GM23338 (cell line): ENCODE data around the gene PPP4R1. TPM values are rescaled to one million over a fixed set of nuclear protein-coding genes. Genes with fewer than 3 reads are reported as not detected.

Source experiments
- ATAC-seq: fragments of 200-7000 bp; cut with Tn5 transposase; 3 replicates; pipeline ENCODE4 v1.9.1; 2020
- DNase-seq: peaks from one replicate; pipeline ENCODE4 v3.0.0-alpha.2; 2015; ENCODE audit warnings: low spot score
- H2AFZ ChIP-seq: fragments of 200-600 bp; sonication (generic); 2 replicates; pipeline ENCODE4 v1.8.0; 2016; ENCODE audit warnings: antibody characterized with exemption, mild to moderate bottlenecking, moderate library complexity
- H3F3A ChIP-seq: fragments of 200-600 bp; sonication (generic); replicated peaks from 2 replicates; pipeline ENCODE4 v1.8.0; 2017; ENCODE audit warnings: antibody characterized with exemption, mixed run types, low read depth
- H3K27ac ChIP-seq: fragments of 200-600 bp; sonication (generic); 2 replicates; pipeline ENCODE4 v1.6.1; 2016; ENCODE audit warnings: low read depth
- H3K27me3 ChIP-seq: fragments of 200-600 bp; sonication (generic); 2 replicates; pipeline ENCODE4 v1.8.0; 2016; ENCODE audit warnings: mild to moderate bottlenecking, mixed run types, moderate library complexity; ENCODE audit not compliant: insufficient read depth
- H3K36me3 ChIP-seq: fragments of 200-600 bp; sonication (generic); 2 replicates; pipeline ENCODE4 v1.8.0; 2016; ENCODE audit warnings: mild to moderate bottlenecking; ENCODE audit not compliant: insufficient read depth
- H3K4me1 ChIP-seq: fragments of 200-600 bp; sonication (generic); 2 replicates; pipeline ENCODE4 v1.8.0; 2016; ENCODE audit warnings: mild to moderate bottlenecking, moderate library complexity; ENCODE audit not compliant: insufficient read depth
- H3K4me2 ChIP-seq: fragments of 200-600 bp; sonication (generic); 2 replicates; pipeline ENCODE4 v1.7.1; 2017; ENCODE audit warnings: mixed run types
- H3K4me3 ChIP-seq: fragments of 200-600 bp; sonication (generic); 2 replicates; pipeline ENCODE4 v1.6.1; 2016; ENCODE audit warnings: mixed run types
- H3K79me2 ChIP-seq: fragments of 200-600 bp; sonication (generic); replicated peaks from 2 replicates; pipeline ENCODE4 v1.8.0; 2017; ENCODE audit warnings: mild to moderate bottlenecking; ENCODE audit not compliant: insufficient read depth
- H3K9me2 ChIP-seq: fragments of 200-600 bp; sonication (generic); 2 replicates; pipeline ENCODE4 v1.8.0; 2017; ENCODE audit not compliant: insufficient read depth
- H4K20me1 ChIP-seq: fragments of 200-600 bp; sonication (generic); replicated peaks from 2 replicates; pipeline ENCODE4 v1.8.0; 2017; ENCODE audit warnings: mild to moderate bottlenecking; ENCODE audit not compliant: insufficient read depth
- H3K27ac Mint-ChIP-seq: 2 replicates; pipeline ENCODE4 v1.8.0; 2020; ENCODE audit warnings: inconsistent platforms, mild to moderate bottlenecking, moderate library complexity, mixed read lengths
- H3K27me3 Mint-ChIP-seq: 3 replicates; pipeline ENCODE4 v1.8.0; 2022; ENCODE audit warnings: low read depth, mild to moderate bottlenecking, moderate library complexity, mixed read lengths, inconsistent platforms; ENCODE audit not compliant: insufficient read depth, poor library complexity
- H3K36me3 Mint-ChIP-seq: 3 replicates; pipeline ENCODE4 v1.8.0; 2021; ENCODE audit warnings: low read depth, mild to moderate bottlenecking, inconsistent platforms, moderate library complexity, mixed read lengths
- H3K4me1 Mint-ChIP-seq: 3 replicates; pipeline ENCODE4 v1.8.0; 2020; ENCODE audit warnings: mild to moderate bottlenecking, inconsistent platforms, mixed read lengths
- H3K4me3 Mint-ChIP-seq: 3 replicates; pipeline ENCODE4 v1.8.0; 2021; ENCODE audit warnings: moderate library complexity, mild to moderate bottlenecking, inconsistent platforms, mixed read lengths
- H3K9me3 Mint-ChIP-seq: 3 replicates; pipeline ENCODE4 v1.8.0; 2020; ENCODE audit warnings: moderate library complexity, mild to moderate bottlenecking, inconsistent platforms, mixed read lengths
- CREB1 ChIP-seq: fragments of 250-450 bp; sonication (Bioruptor Pico); IDR thresholded peaks from 2 replicates; pipeline ENCODE4 v1.5.0; 2020; ENCODE audit warnings: low read depth, mild to moderate bottlenecking, moderate library complexity
- CTCF ChIP-seq, 2 experiments: fragments of 200-600 bp in 1 of 2; sonication (generic) in 1 of 2; conservative IDR thresholded peaks; 2 replicates each; pipeline versions ENCODE4 v1.5.1 to v1.6.1; 2016 to 2017; ENCODE audit warnings: antibody characterized with exemption in 2 of 2, low read depth in 2 of 2, mild to moderate bottlenecking in 2 of 2, moderate library complexity in 1 of 2
- EZH2 ChIP-seq: fragments of 200-600 bp; sonication (generic); IDR thresholded peaks from one replicate; pipeline ENCODE4 v1.8.0; 2017; ENCODE audit warnings: antibody characterized with exemption, mild to moderate bottlenecking, low read depth; ENCODE audit not compliant: unreplicated experiment
- EZH2phosphoT487 ChIP-seq: fragments of 200-600 bp; sonication (generic); IDR thresholded peaks from one replicate; pipeline ENCODE4 v1.8.1; 2018; ENCODE audit warnings: antibody characterized with exemption; ENCODE audit not compliant: unreplicated experiment
- JUNB ChIP-seq: IDR thresholded peaks from one replicate; pipeline ENCODE4 v1.6.1; 2016; ENCODE audit warnings: antibody characterized with exemption; ENCODE audit not compliant: unreplicated experiment
- NANOG ChIP-seq: IDR thresholded peaks from 2 replicates; pipeline ENCODE4 v1.6.1; 2016; ENCODE audit warnings: antibody characterized with exemption, borderline replicate concordance
- POLR2AphosphoS5 ChIP-seq: IDR thresholded peaks from 2 replicates; pipeline ENCODE4 v1.6.1; 2016; ENCODE audit warnings: antibody characterized with exemption, low read depth
- STAT1 ChIP-seq: IDR thresholded peaks from one replicate; pipeline ENCODE4 v1.6.1; 2016; ENCODE audit warnings: antibody characterized with exemption; ENCODE audit not compliant: unreplicated experiment
- ZNF114 ChIP-seq: fragments of 250-450 bp; sonication (Bioruptor Pico); IDR thresholded peaks from 2 replicates; pipeline ENCODE4 v1.5.0; 2020; ENCODE audit warnings: mild to moderate bottlenecking, moderate library complexity
- ZNF331 ChIP-seq: fragments of 250-450 bp; sonication (Bioruptor Pico); IDR thresholded peaks from 2 replicates; pipeline ENCODE4 v1.5.0; 2020; ENCODE audit warnings: low read depth, mild to moderate bottlenecking, moderate library complexity
- polyA plus RNA-seq: library from polyadenylated mRNA; unstranded; fragments of >200 nt; fragmentation: Nextera tagmentation; extraction: Ambion mirVana; gene quantifications from 2 replicates; pipeline ENCODE4 v1.2.1, GENCODE V29; 2016
- total RNA-seq: library from RNA; depleted of rRNA; stranded (reverse); fragments of >200 nt; shearing (Covaris generic); gene quantifications from 2 replicates; pipeline ENCODE4 v1.2.3, GENCODE V29; 2014
- TF ChIP-seq, protein P1 (sequence below): IDR thresholded peaks from 2 replicates; pipeline ENCODE4 v1.6.1; 2016; ENCODE audit warnings: antibody characterized with exemption
- TF ChIP-seq, protein P2 (sequence below): IDR thresholded peaks from one replicate; pipeline ENCODE4 v1.6.1; 2018; ENCODE audit warnings: antibody characterized with exemption; ENCODE audit not compliant: unreplicated experiment

Gene PPP4R1
- total and polyA plus RNA-seq, 2 experiments from 2014 or later = 18.1 to 79.4 TPM

DNA sequence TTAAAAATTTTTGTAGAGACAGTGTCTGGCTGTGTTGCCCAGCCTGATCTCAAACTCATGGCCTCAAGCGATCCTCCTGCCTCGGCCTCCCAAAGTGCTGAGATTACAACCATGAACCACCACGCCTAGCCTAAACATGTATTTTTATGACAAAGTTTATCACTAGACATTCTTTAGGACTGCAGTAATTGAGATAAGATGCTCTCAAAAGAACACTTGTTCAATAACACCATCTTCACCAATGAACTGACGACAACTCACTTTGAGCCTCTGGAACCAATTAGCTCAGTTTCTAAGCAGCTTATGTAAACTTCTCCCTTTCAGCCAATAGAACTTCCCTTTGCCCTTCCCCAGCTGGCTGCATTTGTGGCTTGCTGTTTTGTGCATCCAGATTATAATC is 15.3 kb upstream of the PPP4R1 start:
- H3K27me3 Mint-ChIP-seq = peaks cover 1% of the 10 kb centered on the region
- H3K27me3 ChIP-seq = no peaks in the 10 kb centered on the region
- H4K20me1 ChIP-seq = no peaks in the 10 kb centered on the region
- H3K9me2 ChIP-seq = no peaks in the 10 kb centered on the region
- no peaks in the 10 kb centered on the region for H3K79me2 ChIP-seq
- no peaks in the 10 kb centered on the region for H3K36me3 ChIP-seq
- H3K9me3 Mint-ChIP-seq = no peaks in the 10 kb centered on the region
- no peak for DNase-seq
- H3K4me2 ChIP-seq = no peak overlapping the region
- no peaks in the 10 kb centered on the region for H3K36me3 Mint-ChIP-seq
- H2AFZ ChIP-seq = no peak overlapping the region
- TF ChIP-seq JUNB (no peak), EZH2phosphoT487 (no peak), NANOG (no peak), ZNF331 (CRISPR knock-in tag) (no peak), ZNF114 (no peak), CREB1 (CRISPR knock-in tag) (no peak)
- TF ChIP-seq, protein P1, sequence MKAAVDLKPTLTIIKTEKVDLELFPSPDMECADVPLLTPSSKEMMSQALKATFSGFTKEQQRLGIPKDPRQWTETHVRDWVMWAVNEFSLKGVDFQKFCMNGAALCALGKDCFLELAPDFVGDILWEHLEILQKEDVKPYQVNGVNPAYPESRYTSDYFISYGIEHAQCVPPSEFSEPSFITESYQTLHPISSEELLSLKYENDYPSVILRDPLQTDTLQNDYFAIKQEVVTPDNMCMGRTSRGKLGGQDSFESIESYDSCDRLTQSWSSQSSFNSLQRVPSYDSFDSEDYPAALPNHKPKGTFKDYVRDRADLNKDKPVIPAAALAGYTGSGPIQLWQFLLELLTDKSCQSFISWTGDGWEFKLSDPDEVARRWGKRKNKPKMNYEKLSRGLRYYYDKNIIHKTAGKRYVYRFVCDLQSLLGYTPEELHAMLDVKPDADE = no peak
- no peak for ATAC-seq
- peaks cover 17% of the 10 kb centered on the region for H3K4me1 Mint-ChIP-seq
- no peak overlapping the region for H3K4me3 ChIP-seq
- H3K4me3 Mint-ChIP-seq = no peak overlapping the region
- H3K27ac ChIP-seq = no peak overlapping the region
- H3K27ac Mint-ChIP-seq = no peak overlapping the region
- H3K4me1 ChIP-seq = peaks cover 16% of the 10 kb centered on the region
- H3F3A ChIP-seq = no peaks in the 10 kb centered on the region

GRCh38 chr18:9628984-9629383 is 14.6 kb upstream of the PPP4R1 start:
- Histone ChIP-seq H3K9me2 (no peaks in the 10 kb centered on the region), H3K27me3 (no peaks in the 10 kb centered on the region), H4K20me1 (no peaks in the 10 kb centered on the region), H3F3A (no peaks in the 10 kb centered on the region), H3K27ac (no peak overlapping the region), H3K4me3 (no peak overlapping the region), H3K4me1 (peaks cover 16% of the 10 kb centered on the region), H3K4me2 (no peak overlapping the region), H3K36me3 (no peaks in the 10 kb centered on the region), H3K79me2 (no peaks in the 10 kb centered on the region), H2AFZ (no peak overlapping the region)
- no peak for DNase-seq
- Mint-ChIP-seq H3K9me3 (no peaks in the 10 kb centered on the region), H3K4me3 (no peak overlapping the region), H3K27me3 (peaks cover 1% of the 10 kb centered on the region), H3K4me1 (peaks cover 17% of the 10 kb centered on the region), H3K36me3 (no peaks in the 10 kb centered on the region), H3K27ac (no peak overlapping the region)
- no peak for ATAC-seq
- TF ChIP-seq, protein P2, sequence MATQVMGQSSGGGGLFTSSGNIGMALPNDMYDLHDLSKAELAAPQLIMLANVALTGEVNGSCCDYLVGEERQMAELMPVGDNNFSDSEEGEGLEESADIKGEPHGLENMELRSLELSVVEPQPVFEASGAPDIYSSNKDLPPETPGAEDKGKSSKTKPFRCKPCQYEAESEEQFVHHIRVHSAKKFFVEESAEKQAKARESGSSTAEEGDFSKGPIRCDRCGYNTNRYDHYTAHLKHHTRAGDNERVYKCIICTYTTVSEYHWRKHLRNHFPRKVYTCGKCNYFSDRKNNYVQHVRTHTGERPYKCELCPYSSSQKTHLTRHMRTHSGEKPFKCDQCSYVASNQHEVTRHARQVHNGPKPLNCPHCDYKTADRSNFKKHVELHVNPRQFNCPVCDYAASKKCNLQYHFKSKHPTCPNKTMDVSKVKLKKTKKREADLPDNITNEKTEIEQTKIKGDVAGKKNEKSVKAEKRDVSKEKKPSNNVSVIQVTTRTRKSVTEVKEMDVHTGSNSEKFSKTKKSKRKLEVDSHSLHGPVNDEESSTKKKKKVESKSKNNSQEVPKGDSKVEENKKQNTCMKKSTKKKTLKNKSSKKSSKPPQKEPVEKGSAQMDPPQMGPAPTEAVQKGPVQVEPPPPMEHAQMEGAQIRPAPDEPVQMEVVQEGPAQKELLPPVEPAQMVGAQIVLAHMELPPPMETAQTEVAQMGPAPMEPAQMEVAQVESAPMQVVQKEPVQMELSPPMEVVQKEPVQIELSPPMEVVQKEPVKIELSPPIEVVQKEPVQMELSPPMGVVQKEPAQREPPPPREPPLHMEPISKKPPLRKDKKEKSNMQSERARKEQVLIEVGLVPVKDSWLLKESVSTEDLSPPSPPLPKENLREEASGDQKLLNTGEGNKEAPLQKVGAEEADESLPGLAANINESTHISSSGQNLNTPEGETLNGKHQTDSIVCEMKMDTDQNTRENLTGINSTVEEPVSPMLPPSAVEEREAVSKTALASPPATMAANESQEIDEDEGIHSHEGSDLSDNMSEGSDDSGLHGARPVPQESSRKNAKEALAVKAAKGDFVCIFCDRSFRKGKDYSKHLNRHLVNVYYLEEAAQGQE = no peak
- TF ChIP-seq POLR2AphosphoS5 (no peak), ZNF114 (no peak), ZNF331 (CRISPR knock-in tag) (no peak), EZH2phosphoT487 (no peak), EZH2 (no peak), CREB1 (CRISPR knock-in tag) (no peak), STAT1 (no peak), CTCF (conservative IDR thresholded peaks at IDR 0.05; ENCODE audit: low read depth in 2 of 2) (no peak)
- TF ChIP-seq, protein P1 = no peak
